Ascending aorta (tissue), 2 donors: Measurements from ENCODE around the gene DNMT1. TPM values are rescaled to one million over a fixed set of nuclear protein-coding genes. Genes with fewer than 3 reads are reported as not detected.
"Not testable (repeated sequence)": the region's sequence is repeated elsewhere in the genome, so short reads cannot be mapped to it uniquely, and the experiment has no call there.

Experiments
- DNase-seq, 2 donors: peaks; one replicate each; pipeline ENCODE4 v3.0.0-alpha.2; 2019; ENCODE audit warnings: low spot score in 2 of 2
- H3K27ac ChIP-seq, 2 donors: fragments of 200-600 bp; sonication (generic); one replicate each; pipeline ENCODE4 v1.5.1; 2016 to 2017; ENCODE audit warnings: mild to moderate bottlenecking in 1 of 2
- H3K27me3 ChIP-seq: fragments of 200-600 bp; sonication (generic); one replicate; pipeline ENCODE4 v1.5.1; 2017
- H3K36me3 ChIP-seq, 2 donors: fragments of 200-600 bp; sonication (generic); one replicate each; pipeline ENCODE4 v1.5.1; 2016
- H3K4me1 ChIP-seq, 2 donors: fragments of 200-600 bp; sonication (generic); one replicate each; pipeline ENCODE4 v1.5.1; 2016 to 2017; ENCODE audit warnings: mild to moderate bottlenecking in 1 of 2
- H3K4me3 ChIP-seq, 2 donors: fragments of 200-600 bp; sonication (generic); one replicate each; pipeline ENCODE4 v1.5.1; 2016 to 2017; ENCODE audit warnings: mild to moderate bottlenecking in 1 of 2
- H3K9me3 ChIP-seq, 2 donors: fragments of 200-600 bp; sonication (generic); one replicate each; pipeline ENCODE4 v1.5.1; 2016
- intact Hi-C: fragments of 100-400 bp; cut with DNase I; formaldehyde crosslinking; loops from one replicate; pipeline ENCODE4 v1.15.1; 2023
- total RNA-seq: library from RNA; depleted of rRNA; stranded (reverse); fragments of >200 nt; gene quantifications from one replicate; pipeline ENCODE4 v1.1.0, GENCODE V29; 2016
- TF ChIP-seq, protein P1 (sequence below), 3 experiments: fragments of 200-600 bp in 2 of 3; fragments of 450-650 bp in 1 of 3; sonication (generic) in 2 of 3; IDR thresholded peaks; one replicate each; pipeline ENCODE4 v1.5.1; 2016 to 2019; ENCODE audit warnings: antibody characterized with exemption in 3 of 3, mild to moderate bottlenecking in 1 of 3, moderate library complexity in 1 of 3

DNMT1 gene
- total RNA-seq, 1 donor from 2014 or later, result 54.0 TPM

DNA sequence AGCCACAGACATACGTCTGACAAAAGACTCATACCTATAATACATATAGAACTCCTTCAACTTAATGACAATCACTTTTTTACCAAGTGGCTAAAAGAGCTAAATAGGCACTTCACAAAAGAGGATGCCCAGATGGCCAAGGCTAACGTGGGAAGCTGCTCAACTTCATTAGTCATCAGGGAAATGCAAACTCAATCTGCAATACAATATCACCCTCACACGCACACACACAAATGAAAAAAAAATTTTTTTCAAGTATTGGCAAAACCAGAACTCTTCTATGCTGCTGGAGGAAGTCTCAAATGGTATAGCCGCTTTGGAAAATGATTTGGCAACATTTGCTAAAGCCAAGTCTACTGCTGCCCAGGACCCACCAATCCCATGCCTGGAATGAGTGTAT, 14.6 kb upstream of the DNMT1 start:
- TF ChIP-seq, protein P1, sequence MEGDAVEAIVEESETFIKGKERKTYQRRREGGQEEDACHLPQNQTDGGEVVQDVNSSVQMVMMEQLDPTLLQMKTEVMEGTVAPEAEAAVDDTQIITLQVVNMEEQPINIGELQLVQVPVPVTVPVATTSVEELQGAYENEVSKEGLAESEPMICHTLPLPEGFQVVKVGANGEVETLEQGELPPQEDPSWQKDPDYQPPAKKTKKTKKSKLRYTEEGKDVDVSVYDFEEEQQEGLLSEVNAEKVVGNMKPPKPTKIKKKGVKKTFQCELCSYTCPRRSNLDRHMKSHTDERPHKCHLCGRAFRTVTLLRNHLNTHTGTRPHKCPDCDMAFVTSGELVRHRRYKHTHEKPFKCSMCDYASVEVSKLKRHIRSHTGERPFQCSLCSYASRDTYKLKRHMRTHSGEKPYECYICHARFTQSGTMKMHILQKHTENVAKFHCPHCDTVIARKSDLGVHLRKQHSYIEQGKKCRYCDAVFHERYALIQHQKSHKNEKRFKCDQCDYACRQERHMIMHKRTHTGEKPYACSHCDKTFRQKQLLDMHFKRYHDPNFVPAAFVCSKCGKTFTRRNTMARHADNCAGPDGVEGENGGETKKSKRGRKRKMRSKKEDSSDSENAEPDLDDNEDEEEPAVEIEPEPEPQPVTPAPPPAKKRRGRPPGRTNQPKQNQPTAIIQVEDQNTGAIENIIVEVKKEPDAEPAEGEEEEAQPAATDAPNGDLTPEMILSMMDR (IDR thresholded peaks at IDR 0.05), result no peak
- no peak overlapping the region for H3K27ac ChIP-seq
- no peak overlapping the region for H3K4me3 ChIP-seq
- no peaks in the 10 kb centered on the region for H3K9me3 ChIP-seq
- no peak for DNase-seq
- intact Hi-C loops, result no loop called here
- no peaks in the 10 kb centered on the region for H3K36me3 ChIP-seq
- no peaks in the 10 kb centered on the region for H3K4me1 ChIP-seq
- no peaks in the 10 kb centered on the region for H3K27me3 ChIP-seq

DNA sequence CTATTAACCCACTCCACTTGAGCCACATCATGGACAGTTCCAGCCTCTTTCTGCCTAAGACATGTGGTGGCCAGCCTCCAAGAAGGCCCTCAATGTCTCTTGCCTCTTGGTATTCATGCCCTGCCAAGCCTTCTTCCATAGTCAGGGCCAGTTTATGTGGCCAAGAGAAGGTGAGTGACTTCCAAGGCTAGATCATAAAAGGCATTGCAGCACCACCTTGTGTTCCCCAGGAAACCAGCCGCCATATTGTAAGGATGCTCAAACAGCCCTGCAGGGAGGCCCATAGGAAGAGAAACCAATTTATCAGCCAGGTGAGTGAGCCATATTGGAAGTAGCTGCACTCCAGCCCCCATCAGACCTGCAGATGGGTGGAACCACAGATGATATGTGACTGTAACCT, 12.3 kb upstream of the DNMT1 start:
- DNase-seq, result no peak
- intact Hi-C loops, result no loop called here
- H3K4me3 ChIP-seq, result no peak overlapping the region
- H3K27ac ChIP-seq, result no peak overlapping the region
- H3K9me3 ChIP-seq, result no peaks in the 10 kb centered on the region
- no peaks in the 10 kb centered on the region for H3K4me1 ChIP-seq
- H3K27me3 ChIP-seq, result no peaks in the 10 kb centered on the region
- H3K36me3 ChIP-seq, result no peaks in the 10 kb centered on the region
- TF ChIP-seq, protein P1 (IDR thresholded peaks at IDR 0.05), result no peak

GRCh38 chr19:10206226-10206885, 11.6 kb upstream of the DNMT1 start:
- intact Hi-C loops, result no loop called here
- H3K27ac ChIP-seq, result no peak overlapping the region
- TF ChIP-seq, protein P1 (IDR thresholded peaks at IDR 0.05), result no peak

GRCh38 chr19:10205636-10206035, 10.9 kb upstream of the DNMT1 start:
- Histone ChIP-seq H3K4me3 (no peak overlapping the region), H3K4me1 (no peaks in the 10 kb centered on the region), H3K27me3 (no peaks in the 10 kb centered on the region), H3K36me3 (no peaks in the 10 kb centered on the region), H3K27ac (no peak overlapping the region), H3K9me3 (no peaks in the 10 kb centered on the region)
- intact Hi-C loops, result no loop called here
- no peak for DNase-seq
- TF ChIP-seq, protein P1 (IDR thresholded peaks at IDR 0.05), result no peak

More at GRCh38 chr19:10206226-10206885, 11.6 kb upstream of the DNMT1 start:
- Histone ChIP-seq H3K27me3 (no peaks in the 10 kb centered on the region), H3K9me3 (no peaks in the 10 kb centered on the region), H3K36me3 (no peaks in the 10 kb centered on the region), H3K4me1 (no peaks in the 10 kb centered on the region), H3K4me3 (no peak overlapping the region)
- no peak for DNase-seq

DNA sequence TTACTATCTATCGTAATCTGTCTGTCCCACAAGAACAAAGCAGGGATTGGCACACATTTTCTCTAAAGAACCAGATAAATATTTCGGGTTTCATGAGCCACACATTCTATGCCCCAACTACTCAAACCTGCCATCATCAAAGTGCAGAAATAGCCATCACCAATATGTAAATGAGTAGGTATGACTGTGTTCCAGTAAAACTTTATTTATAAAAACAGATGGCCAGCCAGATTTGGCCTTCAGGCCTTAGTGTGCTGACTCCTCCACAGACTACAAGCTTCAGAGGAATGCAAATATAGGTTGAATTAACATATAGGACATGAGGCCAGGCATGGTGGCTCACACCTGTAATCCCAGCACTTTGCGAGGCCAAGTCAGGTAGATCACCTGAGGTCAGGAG, 8.9 kb upstream of the DNMT1 start:
- TF ChIP-seq, protein P1 (IDR thresholded peaks at IDR 0.05), result no peak
- H3K27me3 ChIP-seq, result no peaks in the 10 kb centered on the region
- no peaks in the 10 kb centered on the region for H3K9me3 ChIP-seq
- H3K27ac ChIP-seq, result no peak overlapping the region
- intact Hi-C loops, result no loop called here
- H3K4me1 ChIP-seq, result no peaks in the 10 kb centered on the region
- no peak for DNase-seq
- H3K4me3 ChIP-seq, result no peak overlapping the region
- H3K36me3 ChIP-seq, result no peaks in the 10 kb centered on the region

GRCh38 chr19:10201176-10201575, 6.4 kb upstream of the DNMT1 start:
- no peaks in the 10 kb centered on the region for H3K4me1 ChIP-seq
- intact Hi-C loops, result no loop called here

DNA sequence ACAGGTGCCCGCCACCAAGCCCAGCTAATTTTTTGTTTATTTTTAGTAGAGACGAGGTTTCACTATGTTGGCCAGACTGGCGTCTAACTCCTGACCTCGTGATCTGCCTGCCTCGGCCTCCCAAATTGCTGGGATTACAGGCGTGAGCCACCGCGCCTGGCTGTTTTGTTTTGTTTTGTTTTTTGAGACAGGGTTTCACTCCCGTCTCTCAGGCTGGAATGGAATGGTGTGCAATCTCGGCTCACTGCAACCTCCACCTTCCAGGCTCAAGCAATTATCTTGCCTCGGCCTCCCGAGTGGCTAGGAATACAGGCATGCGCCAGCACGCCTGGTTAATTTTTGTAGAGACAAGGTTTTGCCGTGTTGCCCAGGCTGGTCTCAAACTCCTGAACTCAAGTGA, 5.3 kb upstream of the DNMT1 start:
- DNase-seq, H3K36me3 ChIP-seq, intact Hi-C loops, H3K27me3 ChIP-seq, H3K27ac ChIP-seq, H3K4me1 ChIP-seq, H3K9me3 ChIP-seq, H3K4me3 ChIP-seq: not testable (repeated sequence)

More at GRCh38 chr19:10201176-10201575, 6.4 kb upstream of the DNMT1 start:
- Histone ChIP-seq H3K4me3 (no peak overlapping the region), H3K27ac (no peak overlapping the region), H3K9me3 (no peaks in the 10 kb centered on the region), H3K27me3 (no peaks in the 10 kb centered on the region), H3K36me3 (no peaks in the 10 kb centered on the region)
- TF ChIP-seq, protein P1 (IDR thresholded peaks at IDR 0.05), result no peak
- no peak for DNase-seq

GRCh38 chr19:10198889-10199644, 4.3 kb upstream of the DNMT1 start:
- DNase-seq, H3K4me1 ChIP-seq, H3K27ac ChIP-seq, H3K4me3 ChIP-seq, H3K36me3 ChIP-seq, H3K27me3 ChIP-seq, intact Hi-C loops, H3K9me3 ChIP-seq: not testable (repeated sequence)
